T-cell (primary cell): ENCODE measurements around the gene CILP2. TPM values are rescaled to one million over a fixed set of nuclear protein-coding genes. Genes with fewer than 3 reads are reported as not detected.

Experiments used
- ATAC-seq, 4 experiments: fragments of 200-7000 bp in 3 of 4; fragments of 150-1000 bp in 1 of 4; cut with Tn5 transposase; replicated peaks in 1 of 4; 1 replicate in 3 of 4; 2 replicates in 1 of 4; pipeline ENCODE4 v1.10.0; 2021; ENCODE audit warnings: moderate library complexity in 3 of 4, mild to moderate bottlenecking in 2 of 4, moderate number of reproducible peaks in 1 of 4
- CTCF ChIA-PET, 2 donors: fragments of 300-600 bp; sonication (Branson Sonifier 250); formaldehyde crosslinking; loops; one replicate each; lab custom pipeline; 2022; ENCODE audit warnings: antibody characterized with exemption in 2 of 2; lab: Charles Lee
- POLR2A ChIA-PET, 2 donors: fragments of 300-600 bp; sonication (Branson Sonifier 250); formaldehyde crosslinking; loops; one replicate each; lab custom pipeline; 2022; ENCODE audit warnings: antibody characterized with exemption in 2 of 2; lab: Charles Lee
- DNase-seq, 35 experiments: peaks; one replicate each; pipeline versions ENCODE4 v3.0.0 to v3.0.0-alpha.2; 2013 to 2023
- H3K27ac ChIP-seq: one replicate; pipeline ENCODE4 v1.5.1; 2013; ENCODE audit warnings: low read length
- H3K27me3 ChIP-seq, 2 experiments: replicated peaks in 1 of 2; 1 replicate in 1 of 2; 2 replicates in 1 of 2; pipeline versions ENCODE4 v1.6.1 to v1.7.0; 2013; ENCODE audit warnings: low read length in 1 of 2, mixed read lengths in 1 of 2; ENCODE audit not compliant: control insufficient read depth in 2 of 2, insufficient read depth in 2 of 2; ENCODE audit errors: extremely low read depth in 1 of 2
- H3K36me3 ChIP-seq, 2 donors: 1 replicate in 1 of 2; 2 replicates in 1 of 2; pipeline versions ENCODE4 v1.6.1 to v1.7.0; 2013; ENCODE audit warnings: low read length in 1 of 2; ENCODE audit not compliant: control insufficient read depth in 2 of 2, insufficient read depth in 1 of 2; ENCODE audit errors: extremely low read depth in 1 of 2
- H3K4me1 ChIP-seq, 2 experiments: 1 replicate in 1 of 2; 2 replicates in 1 of 2; pipeline versions ENCODE4 v1.6.1 to v1.7.0; 2013; ENCODE audit warnings: low read length in 2 of 2, mixed read lengths in 1 of 2; ENCODE audit not compliant: insufficient read depth in 2 of 2, control insufficient read depth in 1 of 2; ENCODE audit errors: extremely low read depth in 1 of 2
- H3K4me3 ChIP-seq, 2 donors: 1 replicate in 1 of 2; 2 replicates in 1 of 2; pipeline versions ENCODE4 v1.5.1 to v1.7.0; 2013; ENCODE audit warnings: mild to moderate bottlenecking in 2 of 2, low read length in 1 of 2, moderate library complexity in 1 of 2; ENCODE audit not compliant: control insufficient read depth in 1 of 2; ENCODE audit errors: extremely low read depth in 1 of 2
- H3K9me3 ChIP-seq: 2 replicates; pipeline ENCODE4 v1.7.0; 2013
- H3K27ac Mint-ChIP-seq, 2 donors: one replicate each; pipeline ENCODE4 v1.8.0; 2020 to 2021; ENCODE audit warnings: mild to moderate bottlenecking in 2 of 2, mixed read lengths in 2 of 2
- H3K27me3 Mint-ChIP-seq, 2 donors: one replicate each; pipeline ENCODE4 v1.8.0; 2021 to 2022; ENCODE audit warnings: mixed read lengths in 2 of 2
- H3K36me3 Mint-ChIP-seq: one replicate; pipeline ENCODE4 v1.8.0; 2021; ENCODE audit warnings: mixed read lengths
- H3K4me1 Mint-ChIP-seq, 3 donors: one replicate each; pipeline ENCODE4 v1.8.0; 2020 to 2022; ENCODE audit warnings: mixed read lengths in 3 of 3, mild to moderate bottlenecking in 1 of 3
- H3K4me3 Mint-ChIP-seq, 3 donors: one replicate each; pipeline ENCODE4 v1.8.0; 2020 to 2022; ENCODE audit warnings: mild to moderate bottlenecking in 3 of 3, mixed read lengths in 3 of 3, moderate library complexity in 3 of 3
- H3K9me3 Mint-ChIP-seq, 3 donors: one replicate each; pipeline ENCODE4 v1.8.0; 2020 to 2022; ENCODE audit warnings: mixed read lengths in 3 of 3
- WGBS: methylation state at CpG from one replicate; pipeline ENCODE4 v1.1.5; 2013; ENCODE audit warnings: missing lambda C conversion rate; ENCODE audit not compliant: insufficient coverage; 5-methylcytosine and 5-hydroxymethylcytosine counted together
- total RNA-seq, 35 experiments: library from RNA in 6 of 35; stranded (reverse) in 6 of 35; fragments of 120-200 nt in 1 of 35; gene quantifications; one replicate each; pipeline versions ENCODE4 v1.2.1 to v1.2.4 and lab custom pipeline; 2013 to 2026

The CILP2 gene
- total RNA-seq, 5 donors from 2014 or later (not counting 1 experiment from before 2014, with no cell fraction given), result 0.23 to 1.3 (median 0.41) TPM

- peaks cover 52 to 95% of the 10 kb centered on the region in 2 donors for H3K36me3 ChIP-seq
- 95% methylated on average over 15 of the region's 18 CpGs for WGBS
- Mint-ChIP-seq H3K4me3 (no peak overlapping the region), H3K4me1 (peaks cover 0 to 2% (median 0%) of the 10 kb centered on the region in 3 donors), H3K36me3 (peaks cover 50% of the 10 kb centered on the region), H3K27ac (peak overlapping the region in 1 of 2 donors; percentile 19), H3K27me3 (no peaks in the 10 kb centered on the region), H3K9me3 (no peaks in the 10 kb centered on the region)
- no peaks in the 10 kb centered on the region for H3K9me3 ChIP-seq
- peaks cover 0 to under 1% of the 10 kb centered on the region in 2 experiments for H3K4me1 ChIP-seq
- no peaks in the 10 kb centered on the region for H3K27me3 ChIP-seq
- CTCF ChIA-PET, result interaction anchor here in 1 of 2 donors (0.6 kb wide), 1 partner anchor 97 kb away, joined by 5 read pairs; no protein-coding TSS in a partner anchor
- no peak overlapping the region for H3K4me3 ChIP-seq
- DNase-seq (no peak), ATAC-seq (no peak)
- POLR2A ChIA-PET, result no interaction called here
- no peak overlapping the region for H3K27ac ChIP-seq
Observed at GRCh38 chr19:19499272-19499995, 38.6 kb upstream of the CILP2 start.

- ATAC-seq (no peak), DNase-seq (no peak)
- peaks cover 0 to 2% (median 0%) of the 10 kb centered on the region in 3 donors for H3K4me1 Mint-ChIP-seq
- peaks cover 45% of the 10 kb centered on the region for H3K36me3 Mint-ChIP-seq
- no peaks in the 10 kb centered on the region for H3K27me3 Mint-ChIP-seq
- no peak overlapping the region for H3K27ac ChIP-seq
- no peak overlapping the region for H3K4me3 ChIP-seq
- ChIA-PET POLR2A (no interaction called here), CTCF (no interaction called here)
- H3K9me3 Mint-ChIP-seq, result no peaks in the 10 kb centered on the region
- H3K9me3 ChIP-seq, result no peaks in the 10 kb centered on the region
- no peak overlapping the region for H3K27ac Mint-ChIP-seq
- no peaks in the 10 kb centered on the region for H3K4me1 ChIP-seq
- 98% methylated on average over 32 of the region's 34 CpGs for WGBS
- peaks cover 49 to 97% of the 10 kb centered on the region in 2 donors for H3K36me3 ChIP-seq
- H3K27me3 ChIP-seq, result no peaks in the 10 kb centered on the region
- no peak overlapping the region for H3K4me3 Mint-ChIP-seq
Observed at GRCh38 chr19:19500975-19501644, 37.0 kb upstream of the CILP2 start.

- no peak for ATAC-seq
- ChIA-PET POLR2A (no interaction called here), CTCF (no interaction called here)
- no peak overlapping the region for H3K27ac Mint-ChIP-seq
- H3K4me1 Mint-ChIP-seq, result peaks cover 0 to under 1% (median 0%) of the 10 kb centered on the region in 3 donors
- no peak overlapping the region for H3K27ac ChIP-seq
- no peaks in the 10 kb centered on the region for H3K9me3 Mint-ChIP-seq
- H3K27me3 Mint-ChIP-seq, result no peaks in the 10 kb centered on the region
- no peaks in the 10 kb centered on the region for H3K4me1 ChIP-seq
- H3K9me3 ChIP-seq, result no peaks in the 10 kb centered on the region
- H3K4me3 Mint-ChIP-seq, result no peak overlapping the region
- peaks cover 44 to 97% of the 10 kb centered on the region in 2 donors for H3K36me3 ChIP-seq
- over 99% methylated on average over 18 of the region's 26 CpGs for WGBS
- H3K36me3 Mint-ChIP-seq, result peaks cover 48% of the 10 kb centered on the region
- DNase-seq, result no peak
- H3K27me3 ChIP-seq, result no peaks in the 10 kb centered on the region
- no peak overlapping the region for H3K4me3 ChIP-seq
Observed at GRCh38 chr19:19501798-19502197, 36.3 kb upstream of the CILP2 start.

GRCh38 chr19:19502281-19502680, 35.8 kb upstream of the CILP2 start:
- no peak overlapping the region for H3K27ac ChIP-seq
- no peak for ATAC-seq
- over 99% methylated on average over 18 of the region's 19 CpGs for WGBS

GRCh38 chr19:19502808-19503602, 35.1 kb upstream of the CILP2 start:
- WGBS, result 94% methylated on average over 14 of the region's 18 CpGs
- no peaks in the 10 kb centered on the region for H3K4me1 ChIP-seq
- H3K36me3 ChIP-seq, result peaks cover 35 to 96% of the 10 kb centered on the region in 2 donors
- DNase-seq, result no peak
- Mint-ChIP-seq H3K9me3 (no peaks in the 10 kb centered on the region), H3K36me3 (peaks cover 53% of the 10 kb centered on the region), H3K4me1 (no peaks in the 10 kb centered on the region), H3K27ac (peak overlapping the region in 1 of 2 donors; percentile 2), H3K27me3 (no peaks in the 10 kb centered on the region), H3K4me3 (no peak overlapping the region)
- no peak overlapping the region for H3K27ac ChIP-seq
- H3K9me3 ChIP-seq, result no peaks in the 10 kb centered on the region
- CTCF ChIA-PET, result interaction anchor here in 1 of 2 donors (0.6 kb wide), 1 partner anchor 35 kb away, joined by 3 read pairs; no protein-coding TSS in a partner anchor
- POLR2A ChIA-PET, result no interaction called here
- no peak overlapping the region for H3K4me3 ChIP-seq
- ATAC-seq, result no peak
- no peaks in the 10 kb centered on the region for H3K27me3 ChIP-seq

More at GRCh38 chr19:19502281-19502680, 35.8 kb upstream of the CILP2 start:
- Histone ChIP-seq H3K9me3 (no peaks in the 10 kb centered on the region), H3K27me3 (no peaks in the 10 kb centered on the region), H3K4me1 (no peaks in the 10 kb centered on the region), H3K36me3 (peaks cover 43 to 96% of the 10 kb centered on the region in 2 donors), H3K4me3 (no peak overlapping the region)
- H3K4me3 Mint-ChIP-seq, result no peak overlapping the region
- no peaks in the 10 kb centered on the region for H3K9me3 Mint-ChIP-seq
- DNase-seq, result no peak
- no peaks in the 10 kb centered on the region for H3K4me1 Mint-ChIP-seq
- POLR2A ChIA-PET, result no interaction called here
- no peaks in the 10 kb centered on the region for H3K27me3 Mint-ChIP-seq
- CTCF ChIA-PET, result no interaction called here
- no peak overlapping the region for H3K27ac Mint-ChIP-seq
- H3K36me3 Mint-ChIP-seq, result peaks cover 49% of the 10 kb centered on the region
